Breast epithelium (tissue), 3 donors: ENCODE data around the gene LAMB4.

Experiments
- CTCF ChIP-seq, 3 donors: fragments of 450-650 bp; IDR thresholded peaks; one replicate each; pipeline ENCODE4 v1.5.1; 2016 to 2017; ENCODE audit warnings: antibody characterized with exemption in 3 of 3, mild to moderate bottlenecking in 3 of 3, moderate library complexity in 3 of 3
- POLR2A ChIP-seq: fragments of 450-650 bp; IDR thresholded peaks from one replicate; pipeline ENCODE4 v1.6.1; 2016; ENCODE audit warnings: antibody characterized with exemption, mild to moderate bottlenecking, moderate library complexity

- TF ChIP-seq CTCF (IDR thresholded peaks at IDR 0.05): no peak
- TF ChIP-seq POLR2A: no peak
Observed at GRCh38 chr7:108137040-108137439, 6.9 kb upstream of the LAMB4 start.
